DOHH2 (cell line): Measurements from ENCODE around the gene GPC1.

Experiments
- H3F3A ChIP-seq: fragments of 200-600 bp; sonication (generic), shearing (Covaris generic); 2 replicates; pipeline ENCODE4 v1.6.0; 2016; ENCODE audit warnings: antibody characterized with exemption, mild to moderate bottlenecking; ENCODE audit not compliant: control insufficient read depth, insufficient read depth
- H3K27ac ChIP-seq: fragments of 200-600 bp; sonication (generic); 2 replicates; pipeline ENCODE4 v1.5.1; 2014; ENCODE audit warnings: low read depth, mild to moderate bottlenecking, low read length, moderate library complexity
- H3K27me3 ChIP-seq: fragments of 200-600 bp; sonication (generic); 2 replicates; pipeline ENCODE4 v1.6.1; 2014; ENCODE audit warnings: mild to moderate bottlenecking, low read length, mixed read lengths; ENCODE audit not compliant: control insufficient read depth
- H3K36me3 ChIP-seq: fragments of 200-600 bp; sonication (generic); 2 replicates; pipeline ENCODE4 v1.6.1; 2014; ENCODE audit warnings: mild to moderate bottlenecking, low read length, moderate library complexity, mixed read lengths; ENCODE audit not compliant: control insufficient read depth
- H3K4me1 ChIP-seq: fragments of 200-600 bp; sonication (generic); 2 replicates; pipeline ENCODE4 v1.6.1; 2014; ENCODE audit warnings: mild to moderate bottlenecking, low read length, mixed read lengths; ENCODE audit not compliant: control insufficient read depth
- H3K4me2 ChIP-seq: fragments of 200-600 bp; sonication (generic); 2 replicates; pipeline ENCODE4 v1.6.0; 2014; ENCODE audit warnings: mild to moderate bottlenecking, low read length, moderate library complexity
- H3K4me3 ChIP-seq: fragments of 200-600 bp; sonication (generic); 2 replicates; pipeline ENCODE4 v1.5.1; 2014; ENCODE audit warnings: mild to moderate bottlenecking, low read length, mixed read lengths
- H3K79me2 ChIP-seq: fragments of 200-600 bp; sonication (generic); 2 replicates; pipeline ENCODE4 v1.6.1; 2014; ENCODE audit warnings: mild to moderate bottlenecking, low read length, mixed read lengths; ENCODE audit not compliant: control insufficient read depth
- H3K9me2 ChIP-seq: fragments of 200-600 bp; sonication (generic); replicated peaks from 2 replicates; pipeline ENCODE4 v1.6.1; 2014; ENCODE audit warnings: mild to moderate bottlenecking, low read length, mixed read lengths; ENCODE audit not compliant: control insufficient read depth
- H3K9me3 ChIP-seq: fragments of 200-600 bp; sonication (generic); 2 replicates; pipeline ENCODE4 v1.6.1; 2014; ENCODE audit warnings: antibody characterized with exemption, low read length, mixed read lengths; ENCODE audit not compliant: control insufficient read depth, insufficient read depth
- H4K20me1 ChIP-seq: fragments of 200-600 bp; sonication (generic); 2 replicates; pipeline ENCODE4 v1.6.0; 2014; ENCODE audit warnings: low read depth, mild to moderate bottlenecking, antibody characterized with exemption, low read length, moderate library complexity; ENCODE audit not compliant: control insufficient read depth, insufficient read depth
- EZH2phosphoT487 ChIP-seq: fragments of 200-600 bp; sonication (generic); IDR thresholded peaks from 2 replicates; pipeline ENCODE4 v1.6.1; 2017; ENCODE audit warnings: borderline replicate concordance, mild to moderate bottlenecking, antibody characterized with exemption, low read length, moderate library complexity, mixed read lengths
- TF ChIP-seq, protein P1 (sequence below): fragments of 200-600 bp; sonication (generic); IDR thresholded peaks from one replicate; pipeline ENCODE4 v1.5.1; 2014; ENCODE audit warnings: antibody characterized with exemption, mild to moderate bottlenecking, low read depth, low read length; ENCODE audit not compliant: poor library complexity, severe bottlenecking

The GPC1 gene

GRCh38 chr2:240464514-240465241, 29.2 kb downstream of the GPC1 start:
- no peak overlapping the region for H3K4me3 ChIP-seq
- H3K27me3 ChIP-seq: no peaks in the 10 kb centered on the region
- no peaks in the 10 kb centered on the region for H3K36me3 ChIP-seq
- no peaks in the 10 kb centered on the region for H3K9me2 ChIP-seq
- no peaks in the 10 kb centered on the region for H4K20me1 ChIP-seq
- H3K4me2 ChIP-seq: no peak overlapping the region
- TF ChIP-seq, protein P1, sequence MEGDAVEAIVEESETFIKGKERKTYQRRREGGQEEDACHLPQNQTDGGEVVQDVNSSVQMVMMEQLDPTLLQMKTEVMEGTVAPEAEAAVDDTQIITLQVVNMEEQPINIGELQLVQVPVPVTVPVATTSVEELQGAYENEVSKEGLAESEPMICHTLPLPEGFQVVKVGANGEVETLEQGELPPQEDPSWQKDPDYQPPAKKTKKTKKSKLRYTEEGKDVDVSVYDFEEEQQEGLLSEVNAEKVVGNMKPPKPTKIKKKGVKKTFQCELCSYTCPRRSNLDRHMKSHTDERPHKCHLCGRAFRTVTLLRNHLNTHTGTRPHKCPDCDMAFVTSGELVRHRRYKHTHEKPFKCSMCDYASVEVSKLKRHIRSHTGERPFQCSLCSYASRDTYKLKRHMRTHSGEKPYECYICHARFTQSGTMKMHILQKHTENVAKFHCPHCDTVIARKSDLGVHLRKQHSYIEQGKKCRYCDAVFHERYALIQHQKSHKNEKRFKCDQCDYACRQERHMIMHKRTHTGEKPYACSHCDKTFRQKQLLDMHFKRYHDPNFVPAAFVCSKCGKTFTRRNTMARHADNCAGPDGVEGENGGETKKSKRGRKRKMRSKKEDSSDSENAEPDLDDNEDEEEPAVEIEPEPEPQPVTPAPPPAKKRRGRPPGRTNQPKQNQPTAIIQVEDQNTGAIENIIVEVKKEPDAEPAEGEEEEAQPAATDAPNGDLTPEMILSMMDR: no peak
- no peak for TF ChIP-seq EZH2phosphoT487
- H3K27ac ChIP-seq: no peak overlapping the region
- H3K79me2 ChIP-seq: no peaks in the 10 kb centered on the region
- H3K9me3 ChIP-seq: no peaks in the 10 kb centered on the region
- no peaks in the 10 kb centered on the region for H3K4me1 ChIP-seq
- no peaks in the 10 kb centered on the region for H3F3A ChIP-seq

GRCh38 chr2:240465268-240465764, 29.9 kb downstream of the GPC1 start:
- H3F3A ChIP-seq: no peaks in the 10 kb centered on the region
- no peaks in the 10 kb centered on the region for H3K79me2 ChIP-seq
- no peaks in the 10 kb centered on the region for H3K27me3 ChIP-seq
- no peaks in the 10 kb centered on the region for H3K36me3 ChIP-seq
- H3K9me3 ChIP-seq: no peaks in the 10 kb centered on the region
- no peaks in the 10 kb centered on the region for H3K4me1 ChIP-seq
- TF ChIP-seq, protein P1: no peak
- TF ChIP-seq EZH2phosphoT487: no peak
- H3K4me3 ChIP-seq: no peak overlapping the region
- H3K4me2 ChIP-seq: no peak overlapping the region
- H4K20me1 ChIP-seq: no peaks in the 10 kb centered on the region
- H3K9me2 ChIP-seq: no peaks in the 10 kb centered on the region
- no peak overlapping the region for H3K27ac ChIP-seq

DNA sequence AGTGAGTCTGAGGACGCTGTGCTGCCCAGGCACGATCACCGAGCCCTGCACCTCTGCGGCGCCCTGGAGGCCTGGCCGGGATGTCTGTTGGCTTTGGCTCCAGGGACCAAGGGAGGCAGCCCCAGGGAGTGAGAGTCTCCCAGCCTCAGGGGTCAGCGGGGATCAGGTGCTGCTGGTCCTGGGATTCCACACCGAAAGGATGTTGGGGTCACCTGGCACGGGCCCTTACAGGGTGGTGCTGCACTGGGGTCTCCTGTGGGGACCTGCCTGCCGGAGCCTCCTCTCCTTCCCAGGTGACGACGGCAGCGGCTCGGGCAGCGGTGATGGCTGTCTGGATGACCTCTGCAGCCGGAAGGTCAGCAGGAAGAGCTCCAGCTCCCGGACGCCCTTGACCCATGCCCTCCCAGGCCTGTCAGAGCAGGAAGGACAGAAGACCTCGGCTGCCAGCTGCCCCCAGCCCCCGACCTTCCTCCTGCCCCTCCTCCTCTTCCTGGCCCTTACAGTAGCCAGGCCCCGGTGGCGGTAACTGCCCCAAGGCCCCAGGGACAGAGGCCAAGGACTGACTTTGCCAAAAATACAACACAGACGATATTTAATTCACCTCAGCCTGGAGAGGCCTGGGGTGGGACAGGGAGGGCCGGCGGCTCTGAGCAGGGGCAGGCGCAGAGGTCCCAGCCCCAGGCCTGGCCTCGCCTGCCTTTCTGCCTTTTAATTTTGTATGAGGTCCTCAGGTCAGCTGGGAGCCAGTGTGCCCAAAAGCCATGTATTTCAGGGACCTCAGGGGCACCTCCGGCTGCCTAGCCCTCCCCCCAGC, 30.5 kb downstream of the GPC1 start:
- no peak overlapping the region for H3K27ac ChIP-seq
- H3K79me2 ChIP-seq: no peaks in the 10 kb centered on the region
- no peaks in the 10 kb centered on the region for H3K9me2 ChIP-seq
- H3K4me2 ChIP-seq: no peak overlapping the region
- H3K4me3 ChIP-seq: no peak overlapping the region
- H3K36me3 ChIP-seq: no peaks in the 10 kb centered on the region
- H3K27me3 ChIP-seq: no peaks in the 10 kb centered on the region
- H3K9me3 ChIP-seq: no peaks in the 10 kb centered on the region
- H4K20me1 ChIP-seq: no peaks in the 10 kb centered on the region
- H3F3A ChIP-seq: no peaks in the 10 kb centered on the region
- TF ChIP-seq EZH2phosphoT487: no peak
- TF ChIP-seq, protein P1: no peak
- no peaks in the 10 kb centered on the region for H3K4me1 ChIP-seq
